K562 (cell line): ENCODE measurements around the gene LAG3. TPM values are rescaled to one million over a fixed set of nuclear protein-coding genes. Genes with fewer than 3 reads are reported as not detected.

Source experiments
- ATAC-seq: fragments of 200-7000 bp; cut with Tn5 transposase; 3 replicates; pipeline ENCODE4 v1.9.1; 2020; ENCODE audit warnings: moderate library complexity
- BruUV-seq: library from RNA; stranded (reverse); fragments of 400-500 nt; replicated peaks from 2 replicates; lab custom pipeline; 2021; lab: Mats Ljungman, UMichigan
- CTCF ChIA-PET: fragments of 300-600 bp; formaldehyde crosslinking; extraction: SDS; loops from one replicate; lab custom pipeline; 2021; ENCODE audit warnings: low intra/inter-chr PET ratio; lab: Yijun Ruan, JAX
- POLR2A ChIA-PET: fragments of 300-600, 350-650 bp; sonication (Branson Sonifier 250); formaldehyde crosslinking; extraction: SDS; loops from one replicate; lab custom pipeline; 2021; ENCODE audit warnings: antibody characterized with exemption, inconsistent platforms; lab: Yijun Ruan, JAX
- DNase-seq, 4 experiments: peaks; one replicate each; pipeline versions ENCODE4 v3.0.0 to v3.0.0-alpha.2; 2011 to 2018; ENCODE audit warnings: low spot score in 3 of 4, mixed read lengths in 3 of 4; ENCODE audit errors: extremely low read depth in 1 of 4
- FAIRE-seq: peaks from 2 replicates; lab custom pipeline; 2011; peaks lifted over from hg19 to GRCh38; lab: Jason Lieb, UNC
- H2AFZ ChIP-seq: 2 replicates; pipeline ENCODE4 v1.6.0; 2011; ENCODE audit warnings: low read depth, low read length, control low read depth, inconsistent platforms
- H3K27ac ChIP-seq: fragments of 200-600 bp; 3 replicates; pipeline ENCODE4 v1.8.0; 2011; ENCODE audit warnings: low read depth, mild to moderate bottlenecking, control low read depth, inconsistent platforms, low read length, moderate library complexity, mixed read lengths; ENCODE audit errors: extremely low read depth
- H3K27me3 ChIP-seq, 2 experiments: fragments of 300-600 bp in 1 of 2; 2 replicates in 1 of 2; 3 replicates in 1 of 2; pipeline versions ENCODE4 v1.6.0 to v1.8.0; 2011; ENCODE audit warnings: inconsistent platforms in 2 of 2, low read length in 2 of 2, mild to moderate bottlenecking in 1 of 2, mixed read lengths in 1 of 2, moderate library complexity in 1 of 2; ENCODE audit not compliant: control insufficient read depth in 2 of 2, insufficient read depth in 2 of 2
- H3K36me3 ChIP-seq: fragments of 300-600 bp; 3 replicates; pipeline ENCODE4 v1.8.0; 2011; ENCODE audit warnings: mild to moderate bottlenecking, low read length, inconsistent platforms; ENCODE audit not compliant: control insufficient read depth, insufficient read depth
- H3K4me1 ChIP-seq, 2 experiments: fragments of 200-600 bp in 1 of 2; replicated peaks in 1 of 2; 2 replicates in 1 of 2; 3 replicates in 1 of 2; pipeline versions ENCODE4 v1.5.1 to v1.8.0; 2011; ENCODE audit warnings: inconsistent platforms in 2 of 2, low read length in 2 of 2, mild to moderate bottlenecking in 1 of 2, mixed read lengths in 1 of 2, moderate library complexity in 1 of 2; ENCODE audit not compliant: control insufficient read depth in 2 of 2, insufficient read depth in 2 of 2
- H3K4me2 ChIP-seq: 2 replicates; pipeline ENCODE4 v1.6.1; 2011; ENCODE audit warnings: low read length, control low read depth, inconsistent platforms, mixed read lengths; ENCODE audit not compliant: insufficient read depth
- H3K4me3 ChIP-seq: fragments of 200-600 bp; sonication (generic), shearing (Covaris generic); 2 replicates; pipeline ENCODE4 v1.5.1; 2016; ENCODE audit warnings: control low read depth, inconsistent platforms
- H3K79me2 ChIP-seq: fragments of 200-600 bp; 3 replicates; pipeline ENCODE4 v1.8.0; 2011; ENCODE audit warnings: low read length, inconsistent platforms; ENCODE audit not compliant: control insufficient read depth, insufficient read depth
- H3K9ac ChIP-seq, 2 experiments: 2 replicates each; pipeline versions ENCODE4 v1.6.0 to v1.6.1; 2011; ENCODE audit warnings: low read depth in 2 of 2, low read length in 2 of 2, control low read depth in 1 of 2, inconsistent platforms in 1 of 2, mild to moderate bottlenecking in 1 of 2, mixed read lengths in 1 of 2; ENCODE audit not compliant: insufficient read depth in 1 of 2
- H3K9me1 ChIP-seq: one replicate; pipeline ENCODE4 v1.6.0; 2011; ENCODE audit warnings: inconsistent platforms, mild to moderate bottlenecking, low read length, moderate library complexity; ENCODE audit not compliant: control insufficient read depth, insufficient read depth
- H3K9me3 ChIP-seq: replicated peaks from 2 replicates; pipeline ENCODE4 v1.5.1; 2011; ENCODE audit warnings: low read depth, low read length, inconsistent platforms; ENCODE audit not compliant: control insufficient read depth, insufficient read depth
- H4K20me1 ChIP-seq: replicated peaks from 2 replicates; pipeline ENCODE4 v1.6.1; 2011; ENCODE audit warnings: low read length, inconsistent platforms, mixed read lengths; ENCODE audit not compliant: control insufficient read depth, insufficient read depth
- CCNT2 ChIP-seq: IDR thresholded peaks from 2 replicates; pipeline ENCODE4 v1.6.1; 2011; ENCODE audit warnings: borderline replicate concordance, low read depth, mild to moderate bottlenecking, moderate library complexity, mixed read lengths, low read length; ENCODE audit not compliant: insufficient read length; ENCODE audit errors: extremely low read depth
- CXXC5 ChIP-seq: fragments of 250-450 bp; sonication (Bioruptor Pico); IDR thresholded peaks from 2 replicates; pipeline ENCODE4 v1.8.0; 2022; ENCODE audit warnings: inconsistent platforms, mild to moderate bottlenecking, moderate library complexity
- ETV1 ChIP-seq: fragments of 450-650 bp; conservative IDR thresholded peaks from 2 replicates; pipeline ENCODE4 v1.6.1; 2016; ENCODE audit warnings: missing genetic modification characterization, control low read depth, low read depth, missing compliant biosample characterization
- GABPB1 ChIP-seq: sonication (generic); formaldehyde crosslinking; IDR thresholded peaks from 2 replicates; pipeline ENCODE4 v1.8.0; 2022; ENCODE audit warnings: mild to moderate bottlenecking, missing genetic modification reagents
- HCFC1 ChIP-seq: IDR thresholded peaks from 2 replicates; pipeline ENCODE4 v1.6.1; 2012; ENCODE audit warnings: low read depth, low read length, improper control_type of control experiment
- HNRNPLL ChIP-seq: fragments of 200-400 bp; formaldehyde crosslinking; IDR thresholded peaks from 2 replicates; pipeline ENCODE4 v1.6.1; 2017; ENCODE audit warnings: low read length, low read depth, mild to moderate bottlenecking; ENCODE audit not compliant: poor library complexity, severe bottlenecking
- ILF3 ChIP-seq: fragments of 450-650 bp; IDR thresholded peaks from 2 replicates; pipeline ENCODE4 v1.6.1; 2018; ENCODE audit warnings: antibody characterized with exemption, mild to moderate bottlenecking, moderate library complexity, borderline replicate concordance
- MYNN ChIP-seq, 2 experiments: sonication (generic); formaldehyde crosslinking in 1 of 2; IDR thresholded peaks; 2 replicates each; pipeline versions ENCODE4 v1.5.0 to v1.6.1; 2016 to 2020; ENCODE audit warnings: antibody characterized with exemption in 1 of 2, missing genetic modification reagents in 1 of 2
- NFATC3 ChIP-seq: fragments of 450-650 bp; IDR thresholded peaks from 2 replicates; pipeline ENCODE4 v1.6.1; 2017; ENCODE audit warnings: mild to moderate bottlenecking
- NR2C2 ChIP-seq, 2 experiments: fragments of 200-800 bp in 1 of 2; sonication (Bioruptor generic) in 1 of 2; sonication (generic) in 1 of 2; formaldehyde crosslinking in 1 of 2; IDR thresholded peaks; 2 replicates each; pipeline versions ENCODE4 v1.6.1 to v1.8.0; 2016 to 2022; ENCODE audit warnings: mild to moderate bottlenecking in 1 of 2, missing compliant biosample characterization in 1 of 2, missing genetic modification characterization in 1 of 2, missing genetic modification reagents in 1 of 2
- PHF20 ChIP-seq: fragments of 450-650 bp; IDR thresholded peaks from 2 replicates; pipeline ENCODE4 v1.6.1; 2018; ENCODE audit not compliant: partially characterized antibody
- POLR2B ChIP-seq: fragments of 450-650 bp; IDR thresholded peaks from 2 replicates; pipeline ENCODE4 v1.6.1; 2018; ENCODE audit warnings: low read depth; ENCODE audit not compliant: partially characterized antibody
- RBBP5 ChIP-seq: fragments of 200-600 bp; sonication (generic); IDR thresholded peaks from 2 replicates; pipeline ENCODE4 v1.6.1; 2012; ENCODE audit warnings: borderline replicate concordance, mild to moderate bottlenecking, low read length, control low read depth, inconsistent platforms; ENCODE audit not compliant: insufficient read depth, poor library complexity, severe bottlenecking
- SMAD1 ChIP-seq: fragments of 150-350 bp; IDR thresholded peaks from 2 replicates; pipeline ENCODE4 v1.6.1; 2014; ENCODE audit warnings: low read length, low read depth; ENCODE audit not compliant: partially characterized antibody
- SREBF1 ChIP-seq: fragments of 150-350 bp; IDR thresholded peaks from 2 replicates; pipeline ENCODE4 v1.6.1; 2014; ENCODE audit warnings: antibody characterized with exemption, low read depth, low read length, borderline replicate concordance
- TAF9B ChIP-seq: fragments of 450-650 bp; IDR thresholded peaks from 2 replicates; pipeline ENCODE4 v1.6.1; 2018; ENCODE audit warnings: mild to moderate bottlenecking; ENCODE audit not compliant: partially characterized antibody
- ZNF511 ChIP-seq: sonication (generic); formaldehyde crosslinking; IDR thresholded peaks from 2 replicates; pipeline ENCODE4 v1.8.0; 2022; ENCODE audit warnings: mild to moderate bottlenecking, missing genetic modification reagents
- WGBS: fragments of 100-300 bp; shearing (Covaris generic); methylation state at CpG from one replicate; pipeline ENCODE4 v1.1.6; 2016; ENCODE audit warnings: low coverage, mixed read lengths; ENCODE audit not compliant: insufficient coverage; ENCODE audit errors: missing lambda C conversion rate; 5-methylcytosine and 5-hydroxymethylcytosine counted together
- in situ Hi-C: fragments of 300-500 bp; cut with MboI; formaldehyde crosslinking; loops from 4 replicates; pipeline ENCODE4 v1.15.0; 2018; ENCODE audit warnings: inconsistent platforms, mixed read lengths
- intact Hi-C: fragments of 100-400 bp; cut with micrococcal nuclease; formaldehyde crosslinking; loops from 2 replicates; pipeline ENCODE4 v1.14.2; 2022
- polyA plus RNA-seq, 8 experiments: library from polyadenylated mRNA; depleted of rRNA in 4 of 8; stranded (reverse) in 5 of 8; unstranded in 3 of 8; fragments of >200 nt; fragmentation: Nextera tagmentation in 2 of 8; fragmentation: Illumina TruSeq in 1 of 8; extraction: Ambion mirVana in 2 of 8; extraction: Trizol in 1 of 8; gene quantifications; 2 replicates each; pipeline versions ENCODE4 v1.2.1 to v1.2.3, GENCODE V29; 2011 to 2014; ENCODE audit warnings: inconsistent platforms in 1 of 8, missing spikeins in 1 of 8
- total RNA-seq, 7 experiments: library from RNA; depleted of rRNA in 6 of 7; stranded (reverse); fragments of >200 nt in 6 of 7; fragmentation: Illumina TruSeq in 2 of 7; extraction: Trizol in 2 of 7; gene quantifications; 2 replicates each; pipeline versions ENCODE4 v1.2.1 to v1.2.3, GENCODE V29; 2011 to 2021; ENCODE audit warnings: low replicate concordance in 1 of 7

LAG3 gene
- total and polyA plus RNA-seq, 9 of the 15 experiments (the other 6 are each of a cell fraction or from before 2014, with no cell fraction given), result 0.07 to 0.66 (median 0.09) TPM; not detected in 1

GRCh38 chr12:6752921-6753771 is 19.2 kb upstream of the LAG3 start, which contains the start of gene MLF2:
Gene MLF2, minus strand, starts transcription at chr12:6753141. Its CDS starts 807 bp downstream, at chr12:6752334.
- DNase-seq, result peak; percentile 93 to 97 (median 94)
- H3K27ac ChIP-seq, result peak within 1 kb of the TSS; percentile 99
- peaks cover 22 to 25% of the 10 kb centered on the region in 2 experiments for H3K4me1 ChIP-seq
- POLR2A ChIA-PET, result interaction anchor here (0.5 to 2.4 kb wide), 14 partner anchors 11 to 190 kb away, joined by 3 to 10 read pairs (median 4); partner anchors contain the start of genes COPS7A, GPR162, P3H3 and RNU7-1
- CTCF ChIA-PET, result interaction anchor here (0.8 to 2.1 kb wide), 5 partner anchors 26 to 83 kb away, joined by 3 to 24 read pairs (median 6); no protein-coding TSS in a partner anchor
- H3K27me3 ChIP-seq, result no peaks in the 10 kb centered on the region
- peak; percentile 98 for FAIRE-seq
- H3K9ac ChIP-seq, result peak within 1 kb of the TSS; percentile 98 to 99
- under 1% methylated on average over 31 of the region's 62 CpGs for WGBS
- in situ Hi-C loops (no loop called here), intact Hi-C loops (loop anchor here (1.0 kb wide), 3 partner anchors 15 to 72 kb away; no protein-coding TSS in a partner anchor)
- H3K4me2 ChIP-seq, result peak within 1 kb of the TSS; percentile 99
- peak within 1 kb of the TSS; percentile 99 for H3K4me3 ChIP-seq
- peaks cover 3% of the 10 kb centered on the region for H3K9me1 ChIP-seq
- peak; percentile 97 for ATAC-seq
- peaks cover 5% of the 10 kb centered on the region; the same call in 1 of the 2 replicates for H4K20me1 ChIP-seq
- no peaks in the 10 kb centered on the region for H3K9me3 ChIP-seq
- BruUV-seq, result TSS peak; percentile 91
- peaks cover 31% of the 10 kb centered on the region for H3K79me2 ChIP-seq
- peaks cover 40% of the 10 kb centered on the region; the same call in 2 of the 3 replicates for H3K36me3 ChIP-seq
- peak within 1 kb of the TSS; percentile 83 for H2AFZ ChIP-seq
- TF ChIP-seq GABPB1 (CRISPR knock-in tag), result peak; percentile 93
- TF ChIP-seq NFATC3, result no peak
- TF ChIP-seq HNRNPLL, result peak; percentile 30
- TF ChIP-seq PHF20, result peak; percentile 68
- TF ChIP-seq MYNN (IDR thresholded peaks at IDR 0.05), result peak; percentile 74
- no peak for TF ChIP-seq MYNN (CRISPR knock-in tag; IDR thresholded peaks at IDR 0.05)
- 0 out of 2 replicates have a peak, but pooled peaks have one; percentile 17 for TF ChIP-seq ZNF511 (CRISPR knock-in tag)
- TF ChIP-seq SREBF1, result no peak
- peak; percentile 60 for TF ChIP-seq TAF9B
- no peak for TF ChIP-seq NR2C2 (CRISPR knock-in tag; IDR thresholded peaks at IDR 0.05)
- peak; percentile 64; the same call in 1 of the 2 replicates for TF ChIP-seq NR2C2 (tag; IDR thresholded peaks at IDR 0.05)
- TF ChIP-seq SMAD1, result peak; percentile 5
- peak; percentile 35; the same call in 1 of the 2 replicates for TF ChIP-seq CXXC5 (CRISPR knock-in tag)
- peak; percentile 85 for TF ChIP-seq POLR2B
- peak; percentile 29 for TF ChIP-seq CCNT2
- peak; percentile 52 for TF ChIP-seq RBBP5
- TF ChIP-seq ETV1, result peak; percentile 68
- peak; percentile 50; the same call in 1 of the 2 replicates for TF ChIP-seq HCFC1
- no peak for TF ChIP-seq ILF3
